Cardiac fibroblast (primary cell): ENCODE measurements around the gene XRCC6.

ENCODE experiments used
- DNase-seq, 2 donors: peaks; one replicate each; pipeline versions ENCODE4 v3.0.0 to v3.0.0-alpha.2; 2010; ENCODE audit warnings: low read depth in 2 of 2
- H3K4me3 ChIP-seq, 2 donors: replicated peaks in 1 of 2; 1 replicate in 1 of 2; 2 replicates in 1 of 2; pipeline ENCODE4 v1.5.1; 2011; ENCODE audit warnings: low read depth in 2 of 2, low read length in 2 of 2, mild to moderate bottlenecking in 2 of 2, moderate library complexity in 1 of 2
- CTCF ChIP-seq: IDR thresholded peaks from one replicate; pipeline ENCODE4 v1.5.1; 2011; ENCODE audit warnings: low read depth, mild to moderate bottlenecking, low read length, inconsistent platforms

The XRCC6 gene

GRCh38 chr22:41598891-41599635 is 22.0 kb upstream of the XRCC6 start:
- no peak overlapping the region for H3K4me3 ChIP-seq
- TF ChIP-seq CTCF: no peak
- no peak for DNase-seq

DNA sequence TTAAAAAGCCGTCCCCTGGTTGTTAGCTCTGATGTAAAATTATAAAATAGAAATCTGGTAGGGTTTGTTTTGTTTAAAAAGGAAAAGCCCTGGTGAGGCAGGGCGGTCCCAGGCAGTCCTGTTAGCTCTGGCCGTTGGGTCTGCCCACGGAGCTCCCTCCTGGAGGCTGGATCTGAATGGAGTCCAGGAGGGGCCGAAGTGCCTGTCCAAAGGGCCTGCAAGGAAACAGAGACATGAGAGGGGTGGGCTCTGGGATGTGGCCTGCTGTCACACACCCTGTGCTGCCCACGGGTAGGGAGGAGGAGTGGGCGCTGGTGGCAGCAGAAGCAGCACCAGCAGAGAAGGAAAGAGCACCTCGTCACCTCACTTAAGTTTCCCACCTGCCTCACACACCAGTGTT is 20.1 kb upstream of the XRCC6 start:
- DNase-seq: no peak
- TF ChIP-seq CTCF: no peak
- H3K4me3 ChIP-seq: no peak overlapping the region

DNA sequence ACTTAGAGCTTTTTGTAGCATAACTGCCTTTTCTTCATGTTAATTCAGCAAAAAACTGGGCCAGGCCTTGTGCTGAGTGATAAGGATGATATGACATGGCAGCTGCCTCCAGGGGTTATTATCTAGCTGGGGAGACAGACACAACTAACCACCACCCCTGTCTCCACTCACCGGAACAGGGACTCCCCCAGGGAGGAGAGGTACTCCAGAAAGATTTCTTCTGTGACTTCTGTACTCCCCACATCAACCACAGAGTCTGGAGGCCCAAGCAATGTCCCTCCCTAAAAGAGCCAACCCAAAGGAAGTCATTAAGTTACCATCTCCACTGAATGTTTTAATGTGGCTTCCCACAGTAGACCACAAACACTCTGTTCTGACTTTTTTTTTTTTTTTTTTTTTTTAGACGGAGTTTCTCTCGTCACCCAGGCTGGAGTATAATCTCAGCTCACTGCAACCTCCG is 17.2 kb upstream of the XRCC6 start:
- no peak for DNase-seq
- no peak for TF ChIP-seq CTCF
- no peak overlapping the region for H3K4me3 ChIP-seq

DNA sequence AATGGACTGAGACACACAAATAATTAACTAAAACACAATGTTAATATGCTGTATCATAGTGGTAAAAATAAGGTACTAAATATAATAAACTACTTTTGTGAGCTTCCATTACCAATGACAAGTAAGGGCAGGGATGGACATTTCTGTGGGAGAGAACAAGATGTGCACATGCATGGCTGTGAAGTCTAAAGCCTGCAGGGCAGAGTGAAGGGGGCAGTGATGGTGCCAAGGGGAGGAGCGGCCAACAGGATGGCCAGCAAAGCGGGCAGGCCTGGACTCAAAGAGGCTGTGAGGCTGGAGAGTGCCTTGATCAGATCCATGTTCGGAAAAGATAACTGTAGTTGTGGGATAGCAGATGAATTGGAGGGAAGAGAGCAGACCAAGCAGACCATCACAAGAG is 12.7 kb upstream of the XRCC6 start:
- no peak for DNase-seq
- TF ChIP-seq CTCF: no peak
- no peak overlapping the region for H3K4me3 ChIP-seq

- no peak for TF ChIP-seq CTCF
- DNase-seq: no peak
- no peak overlapping the region for H3K4me3 ChIP-seq
Measured at GRCh38 chr22:41612603-41613306, 8.3 kb upstream of the XRCC6 start.

- TF ChIP-seq CTCF: no peak
- peak in 1 of 2 donors; percentile 32 for DNase-seq
- H3K4me3 ChIP-seq: no peak overlapping the region
Measured at GRCh38 chr22:41613456-41613855, 7.6 kb upstream of the XRCC6 start.
